Spleen (tissue), 11 donors: ENCODE results near the gene ZBTB42. TPM values are rescaled to one million over a fixed set of nuclear protein-coding genes. Genes with fewer than 3 reads are reported as not detected.

Experiments used
- DNase-seq: peaks from one replicate; pipeline ENCODE4 v3.0.0-alpha.2; 2020
- H3K27ac ChIP-seq, 8 donors: fragments of 200-600 bp; sonication (generic) in 7 of 8; 1 replicate in 4 of 8; 2 replicates in 4 of 8; pipeline versions ENCODE4 v1.5.0 to v1.8.0; 2016 to 2021; ENCODE audit warnings: inconsistent platforms in 4 of 8, mild to moderate bottlenecking in 4 of 8, moderate library complexity in 1 of 8
- H3K27me3 ChIP-seq, 7 donors: fragments of 200-600 bp; sonication (generic) in 6 of 7; replicated peaks in 1 of 7; 1 replicate in 4 of 7; 2 replicates in 3 of 7; pipeline versions ENCODE4 v1.5.0 to v1.8.0; 2016 to 2021; ENCODE audit warnings: inconsistent platforms in 3 of 7, mild to moderate bottlenecking in 1 of 7
- H3K36me3 ChIP-seq, 6 donors: fragments of 200-600 bp; sonication (generic) in 5 of 6; 1 replicate in 4 of 6; 2 replicates in 2 of 6; pipeline versions ENCODE4 v1.5.0 to v1.8.0; 2016 to 2021; ENCODE audit warnings: inconsistent platforms in 2 of 6
- H3K4me1 ChIP-seq, 6 donors: fragments of 200-600 bp; sonication (generic) in 5 of 6; 1 replicate in 3 of 6; 2 replicates in 3 of 6; pipeline versions ENCODE4 v1.5.0 to v1.8.0; 2016 to 2021; ENCODE audit warnings: inconsistent platforms in 3 of 6
- H3K4me3 ChIP-seq, 8 donors: fragments of 200-600 bp; sonication (generic) in 7 of 8; 1 replicate in 4 of 8; 2 replicates in 4 of 8; pipeline versions ENCODE4 v1.5.0 to v1.8.0; 2016 to 2021; ENCODE audit warnings: inconsistent platforms in 4 of 8, mild to moderate bottlenecking in 4 of 8, moderate library complexity in 2 of 8
- H3K9me3 ChIP-seq, 8 donors: fragments of 200-600 bp; sonication (generic) in 7 of 8; 1 replicate in 4 of 8; 2 replicates in 4 of 8; pipeline versions ENCODE4 v1.5.0 to v1.8.0; 2016 to 2021; ENCODE audit warnings: inconsistent platforms in 4 of 8
- POLR2A ChIP-seq, 3 donors: fragments of 450-650 bp; IDR thresholded peaks; one replicate each; pipeline ENCODE4 v1.5.1; 2017; ENCODE audit warnings: antibody characterized with exemption in 3 of 3, mild to moderate bottlenecking in 1 of 3
- POLR2AphosphoS5 ChIP-seq, 3 donors: sonication (generic); formaldehyde crosslinking; IDR thresholded peaks; one replicate each; pipeline ENCODE4 v1.5.1; 2017; ENCODE audit warnings: antibody characterized with exemption in 3 of 3
- WGBS, 5 donors: extraction: QIAGEN DNeasy Blood & Tissue Kit in 3 of 5; methylation state at CpG; one replicate each; pipeline versions ENCODE4 v1.1.5 to v1.1.7; 2013 to 2018; 5-methylcytosine and 5-hydroxymethylcytosine counted together
- intact Hi-C: fragments of 100-400 bp; cut with DNase I; formaldehyde crosslinking; loops from one replicate; pipeline ENCODE4 v1.15.0; 2023; ENCODE audit warnings: low total_unique reads
- polyA plus RNA-seq, 3 donors: library from polyadenylated mRNA; stranded (reverse); fragments of 200-250 nt; gene quantifications; one replicate each; pipeline ENCODE4 v1.2.1, GENCODE V29; 2013
- total RNA-seq, 7 donors: library from RNA; depleted of rRNA in 3 of 7; stranded (reverse); fragments of >200 nt in 3 of 7; fragmentation: NEBNext Ultra II Directional in 4 of 7; extraction: Animal tissue kit (Norgen Biotek cat#: 25700) in 4 of 7; gene quantifications; one replicate each; pipeline versions ENCODE4 v1.1.0 to v1.2.1, GENCODE V29; 2016 to 2021
- TF ChIP-seq, protein P1 (sequence below), 11 experiments: fragments of 200-600 bp in 7 of 11; fragments of 450-650 bp in 4 of 11; sonication (generic) in 4 of 11; IDR thresholded peaks in 8 of 11; conservative IDR thresholded peaks in 3 of 11; 1 replicate in 7 of 11; 2 replicates in 4 of 11; pipeline versions ENCODE4 v1.4.0 to v1.8.0; 2016 to 2021; ENCODE audit warnings: antibody characterized with exemption in 11 of 11, inconsistent platforms in 4 of 11, mild to moderate bottlenecking in 1 of 11
- donor health status: healthy with polysubstance abuse.
- donor health status: DM: no; HTN: no; CAD: no; lungs with moderate emphysema.
- donor health status: DM: no; HTN: no; CAD: no.
- donor health status: Bipolar disorder and iron deficiency.
- donor health status: healthy.
- donor health status: DM: no; HTN: no; CAD: no.
- donor health status: DM: yes; HTN: yes; CAD: no.

ZBTB42 gene
- total and polyA plus RNA-seq, 10 donors: 0.74 to 11.5 (median 4.6) TPM

DNA sequence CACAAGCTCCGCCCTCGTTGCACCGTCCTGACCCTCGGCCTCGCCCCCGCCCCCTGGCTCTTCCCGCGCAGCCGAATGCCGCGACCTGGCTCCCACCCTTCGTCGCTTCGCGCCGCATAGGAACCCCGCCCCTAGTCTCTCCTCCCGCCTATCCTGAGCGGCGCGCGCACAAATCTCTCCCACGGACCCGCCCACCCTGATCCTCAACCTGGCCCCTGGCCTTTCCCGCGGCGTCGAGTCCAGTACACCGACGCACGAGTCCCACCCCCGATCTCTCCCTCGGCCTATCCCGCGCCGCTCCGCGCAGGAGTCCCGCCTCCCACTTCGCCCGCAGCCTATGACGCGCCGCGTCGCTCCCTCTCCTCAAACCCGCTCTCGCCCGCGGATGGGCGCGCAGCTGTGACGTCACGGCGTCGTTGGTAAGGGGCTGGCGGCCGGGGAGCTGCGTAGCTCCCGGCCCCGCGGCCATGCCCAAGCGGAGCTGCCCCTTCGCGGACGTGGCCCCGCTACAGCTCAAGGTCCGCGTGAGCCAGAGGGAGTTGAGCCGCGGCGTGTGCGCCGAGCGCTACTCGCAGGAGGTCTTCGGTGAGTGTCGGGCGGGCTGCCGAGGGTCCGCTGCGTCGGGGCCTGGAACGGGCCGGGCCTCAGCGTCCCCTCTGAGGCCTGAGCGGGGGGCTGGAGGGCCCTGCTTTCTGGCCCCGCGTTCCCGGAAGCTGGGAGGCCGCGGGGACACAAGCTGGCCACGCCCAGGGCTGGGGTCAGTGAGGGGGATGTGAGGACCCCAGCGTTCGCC is 48.0 kb upstream of the ZBTB42 start, which contains the start of gene SIVA1:
TSS of gene SIVA1 (plus strand) at position 413 of the 793 bp plus-strand sequence. CDS start at position 468, 55 bp downstream.
- Histone ChIP-seq H3K27ac (peak within 1 kb of the TSS; percentile 81 to 95 (median 90)), H3K9me3 (no peaks in the 10 kb centered on the region), H3K36me3 (peaks cover 0 to 30% (median 26%) of the 10 kb centered on the region in 6 donors), H3K4me1 (peaks cover 18 to 71% (median 41%) of the 10 kb centered on the region in 6 donors), H3K4me3 (peak within 1 kb of the TSS; percentile 52 to 100 (median 94)), H3K27me3 (no peaks in the 10 kb centered on the region)
- DNase-seq: peak; percentile 100
- WGBS, 5 donors: 0 to 1% (median 0%) methylated on average over 30 to 95 of the region's 95 CpGs
- intact Hi-C loops: no loop called here
- TF ChIP-seq POLR2AphosphoS5 (IDR thresholded peaks at IDR 0.05) (peak; percentile 95 to 99 (median 97)), POLR2A (IDR thresholded peaks at IDR 0.05) (peak; percentile 78 to 82 (median 80))
- TF ChIP-seq, protein P1, sequence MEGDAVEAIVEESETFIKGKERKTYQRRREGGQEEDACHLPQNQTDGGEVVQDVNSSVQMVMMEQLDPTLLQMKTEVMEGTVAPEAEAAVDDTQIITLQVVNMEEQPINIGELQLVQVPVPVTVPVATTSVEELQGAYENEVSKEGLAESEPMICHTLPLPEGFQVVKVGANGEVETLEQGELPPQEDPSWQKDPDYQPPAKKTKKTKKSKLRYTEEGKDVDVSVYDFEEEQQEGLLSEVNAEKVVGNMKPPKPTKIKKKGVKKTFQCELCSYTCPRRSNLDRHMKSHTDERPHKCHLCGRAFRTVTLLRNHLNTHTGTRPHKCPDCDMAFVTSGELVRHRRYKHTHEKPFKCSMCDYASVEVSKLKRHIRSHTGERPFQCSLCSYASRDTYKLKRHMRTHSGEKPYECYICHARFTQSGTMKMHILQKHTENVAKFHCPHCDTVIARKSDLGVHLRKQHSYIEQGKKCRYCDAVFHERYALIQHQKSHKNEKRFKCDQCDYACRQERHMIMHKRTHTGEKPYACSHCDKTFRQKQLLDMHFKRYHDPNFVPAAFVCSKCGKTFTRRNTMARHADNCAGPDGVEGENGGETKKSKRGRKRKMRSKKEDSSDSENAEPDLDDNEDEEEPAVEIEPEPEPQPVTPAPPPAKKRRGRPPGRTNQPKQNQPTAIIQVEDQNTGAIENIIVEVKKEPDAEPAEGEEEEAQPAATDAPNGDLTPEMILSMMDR (IDR thresholded peaks at IDR 0.05 in 8 of 11, conservative IDR thresholded peaks at IDR 0.05 in 3 of 11): peak in 2 of 11 experiments; percentile 10 to 30

DNA sequence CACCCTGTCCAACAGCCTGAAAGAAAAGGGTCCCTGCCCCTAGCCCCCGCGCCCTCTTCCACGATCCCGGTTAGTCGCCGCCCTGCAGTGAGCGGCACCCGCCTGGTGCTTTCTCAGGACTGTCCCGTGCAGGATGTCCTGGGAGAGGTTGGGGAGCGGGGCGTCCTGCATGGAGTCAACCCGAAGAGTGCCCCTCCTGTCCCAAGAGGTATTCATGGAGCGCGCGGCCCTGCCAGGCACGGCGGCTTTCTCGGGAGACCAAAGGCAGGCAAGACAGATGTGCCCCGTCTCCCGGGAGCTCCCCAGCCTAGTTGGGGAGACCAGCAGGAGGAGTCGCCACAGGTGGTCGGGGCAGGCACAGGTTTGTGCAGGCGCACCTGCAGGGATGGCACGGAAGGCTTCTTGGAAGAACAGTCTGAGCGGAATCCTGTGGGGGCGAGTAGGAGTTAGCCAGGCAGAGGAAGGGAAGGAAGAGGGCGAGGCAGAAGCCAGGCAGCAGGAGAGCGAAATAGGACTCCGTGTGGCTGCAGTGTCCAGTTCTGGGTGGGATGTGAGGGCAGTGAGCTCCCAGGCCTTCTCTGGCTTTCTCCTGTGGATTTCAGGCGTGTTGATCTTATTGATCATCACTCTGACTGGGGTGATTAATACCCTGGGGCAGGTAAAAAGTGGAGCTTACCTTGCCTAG is 47.2 kb upstream of the ZBTB42 start:
- DNase-seq: no peak
- peak overlapping the region; percentile 81 to 95 (median 90) for H3K27ac ChIP-seq
- peaks cover 0 to 37% (median 34%) of the 10 kb centered on the region in 6 donors for H3K36me3 ChIP-seq
- H3K4me1 ChIP-seq: peaks cover 18 to 65% (median 41%) of the 10 kb centered on the region in 6 donors
- no peak for TF ChIP-seq POLR2AphosphoS5 (IDR thresholded peaks at IDR 0.05)
- TF ChIP-seq, protein P1 (IDR thresholded peaks at IDR 0.05 in 8 of 11, conservative IDR thresholded peaks at IDR 0.05 in 3 of 11): no peak
- no peak for TF ChIP-seq POLR2A (IDR thresholded peaks at IDR 0.05)
- no peaks in the 10 kb centered on the region for H3K27me3 ChIP-seq
- peak overlapping the region; percentile 52 to 100 (median 94) for H3K4me3 ChIP-seq
- intact Hi-C loops: no loop called here
- 2 to 4% (median 2%) methylated on average over 12 to 30 of the region's 30 CpGs for WGBS, 5 donors
- no peaks in the 10 kb centered on the region for H3K9me3 ChIP-seq

DNA sequence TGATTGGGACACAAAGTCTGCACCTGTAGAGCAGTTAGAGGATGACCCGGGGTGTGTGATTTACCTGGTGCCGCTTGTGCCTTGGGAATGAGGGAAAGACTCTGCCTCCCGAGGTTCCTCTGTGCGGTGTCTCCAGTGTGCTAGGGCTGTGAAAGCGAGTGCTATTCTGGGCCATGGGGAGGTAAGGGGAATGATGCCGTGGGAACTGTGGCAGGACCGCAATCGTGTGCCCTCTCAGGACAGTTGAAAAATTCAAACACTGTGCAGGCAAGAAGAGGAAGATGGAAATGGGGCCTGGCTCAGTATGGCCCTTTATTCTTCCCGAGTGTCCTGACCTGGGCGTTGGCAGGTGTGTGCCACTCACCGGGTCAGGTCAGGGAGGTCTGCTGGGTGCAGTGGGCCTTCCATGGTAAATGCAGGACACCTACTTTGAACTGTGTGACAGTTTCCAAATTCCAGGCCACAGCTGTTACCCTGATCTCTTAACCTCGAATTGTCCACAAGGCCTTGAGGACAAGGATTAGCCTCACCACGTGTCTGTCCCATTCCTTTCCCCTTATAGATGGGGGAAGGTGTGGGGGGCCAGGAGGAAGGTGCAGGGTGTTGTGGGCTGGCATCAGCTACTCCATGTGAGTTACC is 46.6 kb upstream of the ZBTB42 start:
- peak overlapping the region in 4 of 8 donors; percentile 87 to 93 (median 92) for H3K27ac ChIP-seq
- intact Hi-C loops: no loop called here
- peaks cover 0 to 44% (median 40%) of the 10 kb centered on the region in 6 donors for H3K36me3 ChIP-seq
- peaks cover 18 to 58% (median 39%) of the 10 kb centered on the region in 6 donors for H3K4me1 ChIP-seq
- 68 to 78% (median 74%) methylated on average over 10 to 13 of the region's 13 CpGs for WGBS, 5 donors
- H3K9me3 ChIP-seq: no peaks in the 10 kb centered on the region
- no peaks in the 10 kb centered on the region for H3K27me3 ChIP-seq
- H3K4me3 ChIP-seq: peak overlapping the region; percentile 52 to 100 (median 94)
- DNase-seq: no peak
- TF ChIP-seq POLR2AphosphoS5 (IDR thresholded peaks at IDR 0.05): no peak

DNA sequence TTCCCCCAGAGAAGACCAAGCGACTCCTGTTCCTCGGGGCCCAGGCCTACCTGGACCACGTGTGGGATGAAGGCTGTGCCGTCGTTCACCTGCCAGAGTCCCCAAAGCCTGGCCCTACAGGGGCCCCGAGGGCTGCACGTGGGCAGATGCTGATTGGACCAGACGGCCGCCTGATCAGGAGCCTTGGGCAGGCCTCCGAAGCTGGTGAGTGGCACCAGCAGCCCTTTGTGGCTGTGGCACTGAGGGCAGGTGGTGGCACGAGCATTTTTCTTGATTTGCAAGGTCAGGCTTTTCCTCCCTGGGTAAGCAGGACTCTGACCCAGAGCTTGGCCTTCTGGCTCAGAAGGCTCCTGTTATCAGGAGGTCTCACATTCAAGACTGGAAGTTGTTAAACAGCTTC is 45.3 kb upstream of the ZBTB42 start:
- no peak for DNase-seq

More for the DNA sequence above, 45.3 kb upstream of the ZBTB42 start:
- H3K27me3 ChIP-seq: no peaks in the 10 kb centered on the region
- intact Hi-C loops: no loop called here
- H3K4me3 ChIP-seq: no peak overlapping the region
- 82 to 100% (median 86%) methylated on average over 2 to 11 of the region's 11 CpGs for WGBS, 5 donors
- no peak overlapping the region for H3K27ac ChIP-seq
- H3K9me3 ChIP-seq: no peaks in the 10 kb centered on the region
- TF ChIP-seq, protein P1 (IDR thresholded peaks at IDR 0.05 in 8 of 11, conservative IDR thresholded peaks at IDR 0.05 in 3 of 11): no peak
- TF ChIP-seq POLR2A (IDR thresholded peaks at IDR 0.05) (no peak), POLR2AphosphoS5 (IDR thresholded peaks at IDR 0.05) (no peak)
- peaks cover 0 to 57% (median 49%) of the 10 kb centered on the region in 6 donors for H3K36me3 ChIP-seq
- peaks cover 18 to 56% (median 39%) of the 10 kb centered on the region in 6 donors for H3K4me1 ChIP-seq
